ENCODE measurements around the gene HPN. TPM values are rescaled to one million over a fixed set of nuclear protein-coding genes. Genes with fewer than 3 reads are reported as not detected.
A peak's percentile ranks its signal among the peaks of the same experiment; 100 is the strongest.

The HPN gene
- total and polyA plus RNA-seq, 2 of the 13 experiments (the other 11 are each of a cell fraction or from before 2014, with no cell fraction given), result 46.7 to 261 TPM

GRCh38 chr19:34997071-34997617, 44.4 kb upstream of the HPN start (continued):
- no peak for TF ChIP-seq CEBPB (IDR thresholded peaks at IDR 0.05; ENCODE audit: borderline replicate concordance, low read depth, low read length)
- 0 out of 2 replicates have a peak, but pooled peaks have one; percentile 10 for TF ChIP-seq KLF11 (CRISPR knock-in tag; IDR thresholded peaks at IDR 0.05)
- TF ChIP-seq ETS1 (CRISPR knock-in tag; IDR thresholded peaks at IDR 0.05), result no peak
- TF ChIP-seq ZNF746 (CRISPR knock-in tag; IDR thresholded peaks at IDR 0.05), result no peak
- no peak for TF ChIP-seq ZNF703 (CRISPR knock-in tag; IDR thresholded peaks at IDR 0.05; ENCODE audit: borderline replicate concordance)
- peak; percentile 58; the same call in 1 of the 2 replicates for TF ChIP-seq NFIC (IDR thresholded peaks at IDR 0.05; ENCODE audit: low read length)
- no peak for TF ChIP-seq ZNF879 (CRISPR knock-in tag; IDR thresholded peaks at IDR 0.05)
- TF ChIP-seq MYPOP (CRISPR knock-in tag; IDR thresholded peaks at IDR 0.05), result 0 out of 2 replicates have a peak, but pooled peaks have one; percentile 9
- TF ChIP-seq ZNF414 (CRISPR knock-in tag; IDR thresholded peaks at IDR 0.05), result no peak
- 0 out of 2 replicates have a peak, but pooled peaks have one; percentile 2 for TF ChIP-seq ARID5B (CRISPR knock-in tag; IDR thresholded peaks at IDR 0.05)
- TF ChIP-seq WIZ (CRISPR knock-in tag; IDR thresholded peaks at IDR 0.05), result no peak
- TF ChIP-seq ZNF362 (CRISPR knock-in tag; IDR thresholded peaks at IDR 0.05; ENCODE audit: borderline replicate concordance), result peak; percentile 65; the same call in 1 of the 2 replicates
- peak; percentile 90 for TF ChIP-seq PRDM10 (CRISPR knock-in tag; IDR thresholded peaks at IDR 0.05; ENCODE audit: low read depth)
